Thymus (tissue), 11 donors: Measurements from ENCODE around the gene E2F8. TPM values are rescaled to one million over a fixed set of nuclear protein-coding genes. Genes with fewer than 3 reads are reported as not detected.

Experiments
- DNase-seq, 9 donors: peaks; one replicate each; pipeline ENCODE4 v3.0.0-alpha.2; 2013; ENCODE audit warnings: low spot score in 9 of 9, low read depth in 6 of 9, missing footprints in 1 of 9
- H3K27ac ChIP-seq, 2 donors: one replicate each; pipeline ENCODE4 v1.5.1; 2013; ENCODE audit warnings: control low read depth in 1 of 2, low read depth in 1 of 2, low read length in 1 of 2, mild to moderate bottlenecking in 1 of 2, moderate library complexity in 1 of 2
- H3K27me3 ChIP-seq, 2 donors: one replicate each; pipeline ENCODE4 v1.5.1; 2013; ENCODE audit warnings: low read length in 1 of 2; ENCODE audit not compliant: control insufficient read depth in 2 of 2, insufficient read depth in 1 of 2
- H3K36me3 ChIP-seq, 2 donors: one replicate each; pipeline ENCODE4 v1.5.1; 2013; ENCODE audit warnings: low read length in 1 of 2, mild to moderate bottlenecking in 1 of 2, moderate library complexity in 1 of 2; ENCODE audit not compliant: control insufficient read depth in 2 of 2, insufficient read depth in 2 of 2
- H3K4me1 ChIP-seq, 2 donors: one replicate each; pipeline ENCODE4 v1.5.1; 2013; ENCODE audit warnings: low read length in 2 of 2; ENCODE audit not compliant: control insufficient read depth in 2 of 2, insufficient read depth in 2 of 2
- H3K4me3 ChIP-seq, 2 donors: one replicate each; pipeline ENCODE4 v1.5.1; 2013; ENCODE audit warnings: low read length in 2 of 2, control low read depth in 1 of 2, mild to moderate bottlenecking in 1 of 2
- H3K9me3 ChIP-seq, 2 donors: one replicate each; pipeline ENCODE4 v1.5.1; 2013; ENCODE audit warnings: low read length in 1 of 2, mild to moderate bottlenecking in 1 of 2; ENCODE audit not compliant: control insufficient read depth in 2 of 2, insufficient read depth in 1 of 2
- WGBS: extraction: QIAGEN DNeasy Blood & Tissue Kit; methylation state at CpG from one replicate; pipeline ENCODE4 v1.1.7; 2013; 5-methylcytosine and 5-hydroxymethylcytosine counted together
- polyA plus RNA-seq: library from polyadenylated mRNA; stranded (reverse); fragments of 200-250 nt; gene quantifications from one replicate; pipeline ENCODE4 v1.2.3, GENCODE V29; 2013
- total RNA-seq: library from RNA; stranded (reverse); fragments of 120-200 nt; gene quantifications from one replicate; pipeline ENCODE4 v1.2.4, GENCODE V29; 2013
- donor health status: healthy.

The E2F8 gene
- total and polyA plus RNA-seq, 2 donors, result 0.43 to 5.5 TPM

GRCh38 chr11:19243143-19243542, 2.4 kb upstream of the E2F8 start:
- Histone ChIP-seq H3K4me3 (no peak overlapping the region), H3K36me3 (peaks cover 0 to 5% of the 10 kb centered on the region in 2 donors), H3K27me3 (peaks cover 0 to 21% of the 10 kb centered on the region in 2 donors), H3K9me3 (no peaks in the 10 kb centered on the region), H3K4me1 (peaks cover 18 to 26% of the 10 kb centered on the region in 2 donors), H3K27ac (no peak overlapping the region)
- peak in 4 of 9 donors; percentile 10 to 46 (median 20) for DNase-seq
- 49% methylated on average over 5 of the region's 5 CpGs for WGBS

GRCh38 chr11:19242179-19242932, 1.6 kb upstream of the E2F8 start:
- peaks cover 6 to 10% of the 10 kb centered on the region in 2 donors for H3K36me3 ChIP-seq
- peak overlapping the region in 1 of 2 donors; percentile 53 for H3K27ac ChIP-seq
- no peaks in the 10 kb centered on the region for H3K9me3 ChIP-seq
- peak in 4 of 9 donors; percentile 15 to 51 (median 22) for DNase-seq
- peaks cover 0 to 21% of the 10 kb centered on the region in 2 donors for H3K27me3 ChIP-seq
- peak overlapping the region; percentile 73 to 80 for H3K4me3 ChIP-seq
- WGBS, result 19% methylated on average over 55 of the region's 55 CpGs
- peaks cover 18 to 26% of the 10 kb centered on the region in 2 donors for H3K4me1 ChIP-seq

DNA sequence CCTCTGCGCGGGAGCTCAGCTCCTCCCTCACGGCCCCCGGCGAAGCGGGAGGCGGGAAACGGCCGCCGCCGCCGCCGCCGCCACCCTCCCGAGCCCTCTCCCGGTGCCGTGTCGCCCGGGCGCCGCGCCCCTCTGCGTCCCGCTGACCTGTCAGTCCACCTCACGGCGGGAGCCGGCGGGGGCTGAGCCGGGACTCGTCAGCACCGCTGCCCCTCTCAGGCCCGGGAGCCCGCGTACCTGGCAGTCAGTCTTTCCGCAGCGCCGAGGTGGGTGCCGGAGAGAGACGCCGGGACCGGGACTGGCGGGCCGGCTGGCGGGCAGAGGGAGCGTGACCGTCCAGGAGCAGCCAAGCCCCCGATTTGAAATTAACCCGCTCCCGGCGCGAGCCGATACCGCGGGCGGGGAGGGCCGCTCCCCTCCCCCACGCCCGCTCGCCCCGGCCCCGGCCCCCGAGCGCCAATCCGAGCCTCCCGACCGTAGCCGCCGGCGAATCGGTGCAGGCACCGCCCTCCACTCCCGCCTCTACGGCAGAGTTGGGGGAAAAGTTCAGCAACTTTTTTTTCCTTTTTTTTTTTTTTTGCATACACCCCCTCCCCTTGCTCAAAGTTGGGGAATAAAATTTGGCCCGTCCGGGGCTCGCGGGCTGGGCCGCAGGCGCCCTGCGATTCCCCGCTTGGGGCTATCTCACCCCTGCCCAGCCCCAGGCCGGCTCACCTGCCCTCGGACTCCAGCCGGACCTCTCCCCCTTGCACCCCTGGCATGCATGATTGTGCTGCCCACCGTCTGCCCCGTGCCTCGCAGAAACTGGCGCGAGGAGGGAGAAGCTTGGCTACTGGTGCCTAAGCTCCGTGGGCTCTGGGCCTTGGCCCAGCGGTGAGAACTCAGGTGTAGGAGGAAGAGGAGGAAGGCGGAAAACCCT, 774 bp upstream of the E2F8 start:
- WGBS, result under 1% methylated on average over 92 of the region's 92 CpGs
- Histone ChIP-seq H3K4me1 (peaks cover 18 to 26% of the 10 kb centered on the region in 2 donors), H3K27ac (peak overlapping the region in 1 of 2 donors; percentile 53), H3K27me3 (peaks cover 0 to 21% of the 10 kb centered on the region in 2 donors), H3K9me3 (no peaks in the 10 kb centered on the region), H3K36me3 (peaks cover 14 to 19% of the 10 kb centered on the region in 2 donors), H3K4me3 (peak overlapping the region; percentile 73 to 80)
- DNase-seq, result peak in 6 of 9 donors; percentile 14 to 62 (median 32)

- WGBS, result 92% methylated on average over 3 of the region's 3 CpGs
- Histone ChIP-seq H3K4me3 (peak overlapping the region in 1 of 2 donors; percentile 3), H3K36me3 (peaks cover 19 to 37% of the 10 kb centered on the region in 2 donors), H3K27ac (no peak overlapping the region), H3K4me1 (peaks cover 18 to 23% of the 10 kb centered on the region in 2 donors), H3K9me3 (no peaks in the 10 kb centered on the region), H3K27me3 (peaks cover 0 to 18% of the 10 kb centered on the region in 2 donors)
- no peak for DNase-seq
These were observed 1.7 kb downstream of the E2F8 start for GRCh38 chr11:19239039-19239438.

- Histone ChIP-seq H3K27ac (no peak overlapping the region), H3K4me3 (no peak overlapping the region), H3K9me3 (no peaks in the 10 kb centered on the region), H3K27me3 (peaks cover 0 to 16% of the 10 kb centered on the region in 2 donors), H3K4me1 (peaks cover 12 to 16% of the 10 kb centered on the region in 2 donors), H3K36me3 (peaks cover 26 to 46% of the 10 kb centered on the region in 2 donors)
- 95% methylated on average over 5 of the region's 5 CpGs for WGBS
- no peak for DNase-seq
These were observed 2.9 kb downstream of the E2F8 start for GRCh38 chr11:19237813-19238212.

DNA sequence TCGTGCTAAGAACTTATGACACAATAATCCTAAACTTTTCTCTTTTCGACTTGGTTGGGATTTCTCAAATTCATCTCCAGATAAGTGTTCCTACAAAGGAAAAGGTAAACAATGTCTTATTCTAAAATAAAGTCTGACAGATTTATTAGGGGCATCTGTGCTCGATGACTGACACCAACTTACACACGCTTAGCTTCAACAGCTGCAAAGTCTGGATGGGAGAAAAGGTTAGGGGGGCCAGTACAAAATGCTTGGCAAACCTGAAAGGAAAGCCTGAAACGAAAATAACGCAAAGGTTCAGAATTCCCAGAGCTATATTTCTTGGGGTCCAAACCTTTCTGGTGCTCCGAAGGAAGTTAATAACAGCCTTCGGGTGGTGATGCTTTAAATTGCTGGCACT, 3.4 kb downstream of the E2F8 start:
- peaks cover 8 to 12% of the 10 kb centered on the region in 2 donors for H3K4me1 ChIP-seq
- no peak overlapping the region for H3K4me3 ChIP-seq
- H3K36me3 ChIP-seq, result peaks cover 27 to 49% of the 10 kb centered on the region in 2 donors
- no peak overlapping the region for H3K27ac ChIP-seq
- peaks cover 0 to 11% of the 10 kb centered on the region in 2 donors for H3K27me3 ChIP-seq
- DNase-seq, result no peak
- no peaks in the 10 kb centered on the region for H3K9me3 ChIP-seq
- 98% methylated on average over 8 of the region's 8 CpGs for WGBS

- WGBS, result 97% methylated on average over 5 of the region's 5 CpGs
- Histone ChIP-seq H3K27ac (no peak overlapping the region), H3K9me3 (no peaks in the 10 kb centered on the region)
These were observed 6.4 kb downstream of the E2F8 start for GRCh38 chr11:19234231-19234817.

GRCh38 chr11:19232910-19233503, 7.7 kb downstream of the E2F8 start:
- H3K27me3 ChIP-seq, result no peaks in the 10 kb centered on the region
- no peak overlapping the region for H3K27ac ChIP-seq
- peaks cover 41 to 76% of the 10 kb centered on the region in 2 donors for H3K36me3 ChIP-seq
- 79% methylated on average over 6 of the region's 6 CpGs for WGBS
- H3K4me3 ChIP-seq, result no peak overlapping the region
- no peak for DNase-seq
- no peaks in the 10 kb centered on the region for H3K9me3 ChIP-seq
- H3K4me1 ChIP-seq, result no peaks in the 10 kb centered on the region

More at GRCh38 chr11:19234231-19234817, 6.4 kb downstream of the E2F8 start:
- Histone ChIP-seq H3K4me1 (peaks cover 0 to 4% of the 10 kb centered on the region in 2 donors), H3K27me3 (no peaks in the 10 kb centered on the region), H3K36me3 (peaks cover 37 to 73% of the 10 kb centered on the region in 2 donors), H3K4me3 (no peak overlapping the region)
- no peak for DNase-seq
